Activated CD4-positive, alpha-beta T cell treated with anti-CD3 and anti-CD28 coated beads, Interleukin-10, Interleukin-2, amounts not matched to agents 100 ng/mL and 50 ng/mL, durations not matched to agents 16 hours and 8 hours (primary cell): ENCODE measurements around the gene ATF7IP2.
"Not testable (repeated sequence)": the region's sequence is repeated elsewhere in the genome, so short reads cannot be mapped to it uniquely, and the experiment has no call there.

Experiments
- DNase-seq: peaks from one replicate; pipeline ENCODE4 v3.0.0-alpha.2; 2020

Gene ATF7IP2

DNA sequence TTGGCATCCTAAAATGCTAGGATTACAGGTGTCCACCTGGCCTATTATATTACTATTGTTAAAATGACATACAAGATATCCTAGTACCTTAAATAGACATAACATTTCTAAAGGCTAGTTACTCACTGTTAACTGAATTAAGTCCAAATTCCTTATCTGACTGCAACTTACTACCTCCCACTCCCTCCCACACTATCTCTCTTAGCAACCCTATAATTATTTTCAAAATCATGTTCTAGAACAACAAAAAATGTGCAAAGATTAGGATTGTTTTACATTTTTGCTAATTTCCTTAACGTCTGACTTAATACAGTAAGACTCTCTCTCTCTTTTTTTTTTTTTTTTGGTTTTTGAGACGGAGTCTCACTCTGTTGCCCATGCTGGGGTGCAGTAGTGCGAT lies 2.2 kb upstream of the ATF7IP2 start:
- DNase-seq = no peak

DNA sequence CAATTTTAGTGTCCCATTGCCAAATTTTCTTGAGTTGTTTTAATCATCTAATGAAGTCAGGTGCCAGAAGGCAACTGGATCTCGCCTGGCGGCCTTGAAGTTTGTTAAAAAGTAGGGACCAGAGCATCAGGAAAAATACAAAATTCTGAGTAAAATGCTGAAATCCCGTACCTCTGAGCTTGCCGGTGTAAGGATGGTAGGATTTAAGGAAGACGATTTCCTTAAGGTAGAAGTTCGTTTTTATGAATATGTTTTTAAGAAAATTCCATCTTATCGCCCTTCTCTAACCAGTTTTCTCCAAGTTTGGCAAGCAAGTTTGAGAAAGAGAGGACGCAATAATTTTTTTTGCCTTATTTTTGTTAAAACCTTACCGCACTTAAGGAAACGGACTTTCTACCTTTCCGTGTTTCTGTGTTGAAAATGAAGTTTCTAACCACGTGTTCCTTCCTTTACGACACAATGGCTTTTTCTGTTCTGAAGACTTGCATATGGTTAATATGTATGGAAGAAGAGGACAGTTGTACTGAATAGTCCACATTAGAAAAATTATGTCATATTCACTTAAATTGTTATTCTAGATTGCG lies 748 bp downstream of the ATF7IP2 start:
- peak; percentile 35 for DNase-seq

DNA sequence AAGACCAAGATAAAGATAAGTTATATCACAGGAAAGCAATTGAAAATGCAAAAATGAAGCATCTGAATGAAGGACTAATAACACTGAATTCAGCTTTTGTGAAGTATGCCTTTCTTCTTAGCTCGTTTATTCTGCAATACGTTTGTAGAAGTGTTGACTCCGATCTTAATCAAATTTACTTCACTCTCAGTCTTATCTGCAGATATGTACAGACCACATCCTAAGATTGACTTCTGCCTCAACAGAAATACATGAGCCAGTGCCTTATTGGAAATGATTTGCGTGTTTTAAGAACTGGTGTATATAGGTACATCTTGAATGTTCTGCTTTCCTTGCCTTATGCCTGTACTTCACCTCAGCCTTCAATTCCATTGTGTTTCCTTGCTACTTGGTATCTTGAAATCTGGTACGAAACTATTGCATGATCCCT lies 1.3 kb downstream of the ATF7IP2 start:
- DNase-seq = no peak

DNA sequence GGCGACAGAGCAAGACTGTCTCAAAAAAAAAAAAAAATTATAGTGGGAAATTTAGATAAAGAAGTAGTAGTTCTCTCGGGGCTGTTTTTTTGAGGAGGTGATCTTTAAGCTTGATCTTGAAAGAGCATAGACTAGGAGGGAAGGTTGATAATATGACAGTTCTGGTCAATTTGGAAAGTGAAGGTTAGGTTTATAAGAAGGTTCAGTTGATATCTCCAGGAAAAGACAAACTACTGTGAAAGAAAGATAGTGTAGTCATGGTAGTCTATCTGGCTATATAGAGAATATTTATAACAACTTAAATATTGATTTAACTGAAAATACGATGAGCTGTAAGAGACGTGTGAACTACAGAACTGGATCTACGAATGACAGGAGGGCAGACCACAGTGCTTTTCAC lies 3.1 kb downstream of the ATF7IP2 start:
- no peak for DNase-seq

DNA sequence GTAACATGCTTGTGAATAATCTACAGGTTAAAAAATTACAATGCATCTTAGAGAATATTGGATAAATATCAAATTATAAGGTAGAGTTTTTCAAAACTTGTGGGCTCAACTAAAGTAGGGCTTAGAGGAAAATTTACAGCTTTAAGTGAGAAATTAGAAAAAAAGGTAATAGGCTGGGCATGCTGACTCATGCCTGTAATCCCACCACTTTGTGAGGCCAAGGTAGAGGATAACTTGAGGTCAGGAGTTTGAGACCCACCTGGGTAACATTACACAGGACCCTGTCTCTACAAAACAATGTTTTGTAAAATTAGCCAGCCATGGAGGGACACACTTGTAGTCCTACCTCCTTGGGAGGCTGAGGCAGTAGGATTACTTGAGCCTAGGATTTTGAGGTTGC lies 4.5 kb downstream of the ATF7IP2 start:
- DNase-seq = no peak

DNA sequence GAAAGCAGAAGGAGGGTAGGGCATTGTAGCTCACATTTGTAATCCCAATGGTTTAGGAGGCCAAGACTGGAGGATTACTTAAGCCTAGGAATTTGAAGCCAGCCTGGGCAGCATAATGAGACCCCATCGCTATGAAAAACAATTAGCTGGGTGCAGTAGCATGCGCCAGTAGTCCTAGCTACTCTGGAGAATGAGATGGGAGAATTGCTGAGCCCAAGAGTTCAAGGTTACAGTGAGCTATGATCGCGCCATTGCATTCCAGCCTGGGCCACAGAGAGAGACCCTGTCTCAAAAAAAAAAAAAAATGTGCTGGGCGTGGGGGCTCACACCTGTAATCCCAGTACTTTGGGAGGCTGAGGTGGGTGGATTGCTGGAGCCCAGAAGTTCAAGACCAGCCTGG lies 5.0 kb downstream of the ATF7IP2 start:
- no peak for DNase-seq

DNA sequence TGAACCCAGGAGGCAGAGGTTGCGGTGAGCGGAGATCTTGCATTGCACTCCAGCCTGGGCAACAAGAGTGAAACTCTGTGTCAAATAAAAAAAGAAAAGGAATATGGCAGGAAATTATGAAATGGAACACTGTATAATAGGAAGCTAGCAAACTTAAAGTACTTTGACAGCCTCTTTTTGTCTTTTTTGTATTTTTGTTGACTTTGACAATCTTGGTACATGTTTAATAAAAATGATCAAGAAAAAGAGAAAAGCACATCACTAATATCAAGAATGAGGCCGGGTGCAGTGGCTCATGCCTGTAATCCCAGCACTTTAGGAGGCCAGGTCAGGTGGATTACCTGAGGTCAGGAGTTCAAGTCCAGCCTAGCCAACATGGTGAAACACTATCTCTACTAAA lies 5.5 kb downstream of the ATF7IP2 start:
- no peak for DNase-seq

DNA sequence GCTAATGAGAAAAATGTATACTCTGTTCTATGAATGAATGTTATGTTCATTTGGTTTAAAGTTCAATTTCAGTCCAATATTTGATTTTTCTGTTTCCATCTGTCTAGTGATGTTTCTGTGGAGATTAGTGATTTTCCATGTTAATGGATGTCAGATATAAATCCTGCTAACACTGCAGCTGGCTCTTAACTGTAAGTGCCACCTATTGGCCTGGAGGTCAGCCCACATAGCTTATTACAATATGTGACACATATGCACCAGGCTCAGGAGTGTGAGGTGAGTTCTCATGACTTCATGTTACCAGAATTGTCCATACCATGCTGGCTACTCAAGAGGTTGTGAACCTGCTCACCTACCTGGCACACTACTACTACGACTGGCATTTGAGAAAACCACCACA lies 17.1 kb downstream of the ATF7IP2 start:
- DNase-seq = no peak

DNA sequence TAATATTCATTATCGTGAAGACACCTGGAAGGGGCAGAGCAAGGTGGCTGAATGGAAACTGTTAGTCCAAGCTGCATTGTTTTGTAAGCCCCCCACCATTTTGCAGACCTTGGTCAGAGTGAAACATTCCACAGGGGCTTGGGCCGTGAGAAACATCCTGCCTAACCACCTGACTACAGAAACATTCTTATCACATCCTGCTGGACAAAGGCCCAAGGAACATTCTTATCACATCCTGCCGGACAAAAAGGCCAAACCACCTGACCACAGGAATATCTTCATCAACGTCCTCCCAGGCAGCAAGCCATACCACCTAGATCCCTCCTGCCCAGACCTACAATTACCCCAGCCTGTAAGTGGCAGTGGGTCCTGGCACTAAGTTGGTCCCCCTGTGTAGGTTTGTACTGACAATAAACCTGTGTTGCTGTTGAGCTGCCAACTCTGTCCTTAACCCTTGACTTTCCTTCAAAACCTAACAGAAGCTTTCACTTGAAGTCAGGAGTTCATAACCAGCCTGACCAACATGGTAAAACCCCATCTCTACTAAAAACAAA lies 19.6 kb downstream of the ATF7IP2 start:
- DNase-seq = no peak

DNA sequence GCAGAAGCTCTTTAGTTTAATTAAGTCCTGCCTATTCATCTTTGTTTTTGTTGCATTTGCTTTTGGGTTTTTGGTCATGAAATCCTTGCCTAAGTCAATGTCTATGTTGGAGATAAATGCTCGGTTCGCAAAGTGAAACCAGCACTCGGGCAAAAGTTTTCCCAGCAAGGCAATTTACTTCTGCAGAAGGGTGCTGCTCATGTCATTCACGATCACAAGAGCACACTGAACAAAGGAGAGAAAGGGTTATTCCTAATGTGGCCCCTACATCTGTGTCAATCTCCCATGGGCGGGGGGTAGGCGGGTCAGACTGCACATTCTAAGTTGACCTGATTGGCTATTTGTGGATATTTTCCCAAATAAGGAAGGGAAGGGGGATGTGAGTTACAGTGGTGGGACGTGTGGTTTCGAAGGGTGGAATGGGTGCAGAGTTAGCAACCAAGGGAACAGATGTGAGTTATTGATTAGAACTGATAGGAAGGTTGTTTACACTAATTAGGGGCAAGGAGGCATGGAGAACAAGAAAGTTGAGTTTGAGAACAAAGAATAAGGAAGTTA lies 23.0 kb downstream of the ATF7IP2 start:
- no peak for DNase-seq

DNA sequence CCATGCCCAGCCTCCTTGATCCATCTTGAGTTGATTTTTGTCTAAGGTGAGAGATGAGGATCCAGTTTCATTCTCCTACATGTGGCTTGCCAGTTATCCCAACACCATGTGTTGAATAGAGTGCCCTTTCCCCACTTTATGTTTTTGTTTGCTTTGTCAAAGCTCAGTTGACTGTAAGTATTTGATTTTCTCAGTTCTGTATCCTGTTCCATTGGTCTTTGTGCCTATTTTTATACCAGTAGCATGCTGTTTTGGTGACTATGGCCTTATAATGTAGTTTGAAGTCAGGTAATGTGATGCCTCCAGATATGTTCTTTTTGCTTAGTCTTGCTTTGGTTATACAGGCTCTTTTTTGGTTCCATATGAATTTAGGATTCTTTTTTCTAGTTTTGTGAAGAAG lies 23.9 kb downstream of the ATF7IP2 start:
- not testable (repeated sequence) for DNase-seq

DNA sequence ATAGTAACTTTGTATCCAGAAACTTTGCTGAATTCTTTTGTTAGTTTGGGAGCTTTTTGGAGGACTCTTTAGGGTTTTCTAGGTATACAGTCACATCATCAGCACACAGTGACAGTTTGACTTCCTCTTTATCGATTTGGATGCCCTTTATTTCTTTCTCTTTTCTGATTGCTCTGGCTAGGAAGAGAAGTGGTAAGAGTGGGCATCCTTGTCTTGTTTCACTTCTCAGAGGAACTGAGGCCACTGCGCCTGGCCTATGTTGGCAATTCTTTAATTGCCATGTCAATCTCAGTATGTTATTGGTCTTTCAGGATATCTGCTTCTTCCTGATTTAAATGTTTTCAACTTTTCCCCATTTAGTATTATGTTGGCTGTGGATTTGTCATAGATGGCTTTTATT lies 24.6 kb downstream of the ATF7IP2 start:
- no peak for DNase-seq

DNA sequence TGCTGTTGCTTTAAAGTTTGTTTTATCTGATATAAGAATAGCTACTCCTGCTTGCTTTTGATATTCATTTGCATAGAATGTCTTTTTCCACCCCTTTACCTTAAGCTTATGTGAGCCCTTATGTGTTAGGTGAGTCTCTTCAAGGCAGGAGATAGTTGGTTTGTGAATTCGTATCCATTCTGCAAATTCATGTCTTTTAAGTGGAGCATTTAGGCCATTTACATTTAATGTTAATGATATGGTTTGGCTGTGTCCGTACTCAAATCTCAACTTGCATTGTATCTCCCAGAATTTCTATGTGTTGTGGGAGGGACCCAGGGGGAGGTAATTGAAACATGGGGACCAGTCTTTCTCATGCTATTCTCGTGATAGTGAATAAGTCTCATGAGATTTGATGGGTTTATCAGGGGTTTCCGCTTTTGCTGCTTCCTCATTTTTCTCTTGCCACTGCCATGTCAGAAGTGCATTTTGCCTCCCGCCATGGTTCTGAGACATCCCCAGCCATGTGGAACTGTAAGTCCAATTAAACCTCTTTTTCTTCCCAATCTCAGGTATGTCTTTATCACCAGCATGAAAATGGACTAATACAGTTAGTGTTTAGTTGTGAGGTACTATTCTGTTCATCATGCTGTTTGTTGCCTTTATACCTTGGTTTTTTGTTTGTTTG lies 27.2 kb downstream of the ATF7IP2 start:
- DNase-seq = no peak

DNA sequence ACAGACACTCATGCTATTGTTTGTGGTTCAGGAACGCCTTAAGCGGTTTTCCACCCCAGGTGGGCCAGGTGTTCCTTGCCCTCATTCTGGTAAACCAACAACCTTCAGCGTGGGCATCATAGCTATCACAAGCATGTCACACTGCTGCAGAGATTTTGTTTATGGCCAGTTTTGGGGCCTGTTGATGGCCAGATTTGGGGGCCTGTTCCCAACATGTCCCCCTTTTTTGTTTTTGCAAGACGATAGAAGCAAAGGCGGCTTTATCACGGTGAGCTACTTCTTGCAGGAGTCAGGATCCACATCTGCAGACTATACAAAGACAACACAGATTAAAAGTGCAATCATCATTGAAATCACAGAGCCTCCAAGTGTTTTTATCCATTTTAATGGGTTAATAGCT lies 32.3 kb downstream of the ATF7IP2 start:
- not testable (repeated sequence) for DNase-seq

DNA sequence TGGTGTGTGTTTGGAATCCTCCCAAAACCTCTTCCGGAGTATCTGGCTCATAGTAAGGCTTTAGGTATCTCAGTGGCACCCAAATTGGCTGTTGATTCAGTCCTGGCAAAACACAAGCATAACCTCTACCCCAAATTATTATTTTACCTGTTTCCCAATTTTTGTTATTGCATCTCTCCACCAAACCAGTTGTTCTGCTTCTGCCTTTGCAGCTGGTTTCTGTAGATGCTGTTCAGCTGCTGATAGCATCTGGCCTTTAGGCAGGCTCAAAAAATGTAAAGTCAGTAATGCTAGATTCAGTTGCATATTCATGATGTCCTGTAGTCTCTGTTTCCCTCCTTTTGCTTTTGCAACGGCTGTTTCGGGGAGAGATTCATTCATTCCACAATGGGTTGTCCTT lies 33.8 kb downstream of the ATF7IP2 start:
- DNase-seq = no peak

DNA sequence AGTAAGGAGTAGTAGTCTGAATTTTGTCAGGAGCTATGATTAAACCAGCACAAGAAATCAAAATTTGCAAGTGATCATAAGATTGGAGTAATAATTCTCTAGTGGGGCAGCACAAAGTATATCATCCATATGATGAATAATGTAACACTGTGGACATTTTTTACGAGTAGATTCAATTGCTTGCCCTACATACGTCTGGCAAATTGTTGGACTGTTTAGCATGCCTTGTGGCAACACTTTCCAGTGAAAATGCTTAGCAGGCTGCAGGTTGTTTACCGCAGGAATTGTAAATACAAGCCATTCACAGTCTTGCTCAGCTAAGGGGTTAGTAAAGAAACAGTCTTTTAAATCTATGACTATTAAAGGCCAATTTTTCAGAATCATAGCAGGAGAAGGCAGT lies 35.7 kb downstream of the ATF7IP2 start:
- no peak for DNase-seq

DNA sequence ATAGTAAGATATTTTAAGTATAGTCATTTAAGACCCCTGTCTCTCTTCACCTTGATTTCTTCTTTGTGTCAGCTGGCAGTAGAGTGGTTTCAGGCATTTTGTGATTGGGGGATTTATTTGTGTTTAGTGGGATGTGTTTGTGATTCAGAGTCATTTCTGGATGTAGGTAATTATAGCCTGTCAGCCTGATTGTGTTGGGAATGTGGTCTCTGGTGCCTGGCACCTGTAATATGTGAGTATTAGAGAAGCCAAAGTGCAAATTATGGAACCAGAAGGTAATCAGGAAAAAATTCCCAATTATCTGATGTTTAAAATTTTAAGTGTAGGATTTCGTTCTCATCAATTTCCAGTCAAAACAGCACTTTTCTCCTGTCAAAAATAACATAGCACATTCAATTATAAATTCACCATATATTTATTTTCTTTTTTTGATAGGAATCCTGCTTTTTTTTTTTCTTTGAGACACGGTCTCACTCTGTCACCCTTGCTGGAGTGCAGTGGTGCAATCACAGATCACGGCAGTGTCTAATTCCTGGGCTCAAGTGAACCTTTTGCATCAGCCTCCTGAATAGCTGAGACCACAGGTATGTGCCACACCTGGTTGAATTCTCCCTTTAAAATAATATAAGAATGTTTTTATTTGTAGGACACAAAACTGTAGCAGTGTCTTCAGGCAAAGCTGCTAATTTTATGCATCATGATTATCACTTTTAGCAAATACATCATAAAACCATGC lies 42.7 kb downstream of the ATF7IP2 start:
- no peak for DNase-seq

DNA sequence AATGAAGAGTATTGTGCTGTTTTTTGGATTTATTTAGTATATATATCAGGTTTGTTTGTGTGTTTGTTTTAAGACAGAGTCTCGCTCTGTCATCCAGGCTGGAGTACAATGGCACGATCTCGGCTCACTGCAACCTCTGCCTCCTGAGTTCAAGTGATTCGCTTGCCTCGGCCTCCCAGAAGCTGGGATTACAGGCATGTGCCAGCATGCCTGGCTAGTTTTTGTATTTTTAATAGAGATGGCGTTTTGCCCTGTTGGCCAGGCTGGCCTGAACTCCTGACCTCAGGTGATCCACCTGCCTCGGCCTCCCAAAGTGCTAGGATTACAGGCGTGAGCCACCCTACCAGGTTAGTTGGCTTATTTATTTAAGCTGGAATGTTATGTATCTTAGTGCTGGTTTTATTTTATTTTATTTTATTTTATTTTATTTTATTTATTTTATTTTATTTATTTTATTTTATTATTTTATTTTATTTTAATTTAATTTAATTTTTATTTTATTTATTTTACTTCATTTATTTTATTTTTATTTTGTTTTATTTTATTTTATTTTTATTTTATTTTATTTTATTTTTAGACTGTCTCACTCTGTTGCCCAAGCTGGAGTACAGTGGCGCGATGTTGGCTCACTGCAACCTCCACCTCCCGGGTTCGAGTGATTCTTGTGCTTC lies 43.6 kb downstream of the ATF7IP2 start:
- not testable (repeated sequence) for DNase-seq

DNA sequence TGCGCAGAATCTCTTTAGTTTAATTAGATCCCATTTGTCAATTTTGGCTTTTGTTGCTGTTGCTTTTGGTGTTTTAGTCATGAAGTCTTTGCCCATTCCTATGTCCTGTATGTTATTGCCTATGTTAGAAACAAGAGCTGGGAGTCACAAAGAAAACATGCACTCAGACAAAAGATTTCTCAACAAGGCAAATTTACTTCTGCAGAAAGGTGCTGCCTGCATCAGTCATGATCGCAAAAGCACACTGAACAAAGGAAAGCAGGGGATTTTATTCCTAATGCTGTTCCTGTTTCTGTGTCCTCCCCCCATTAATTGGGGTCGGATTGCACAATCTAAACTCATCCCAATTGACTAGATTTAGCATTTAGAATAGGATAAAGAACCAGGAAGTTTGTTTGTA lies 55.9 kb downstream of the ATF7IP2 start:
- DNase-seq = no peak

DNA sequence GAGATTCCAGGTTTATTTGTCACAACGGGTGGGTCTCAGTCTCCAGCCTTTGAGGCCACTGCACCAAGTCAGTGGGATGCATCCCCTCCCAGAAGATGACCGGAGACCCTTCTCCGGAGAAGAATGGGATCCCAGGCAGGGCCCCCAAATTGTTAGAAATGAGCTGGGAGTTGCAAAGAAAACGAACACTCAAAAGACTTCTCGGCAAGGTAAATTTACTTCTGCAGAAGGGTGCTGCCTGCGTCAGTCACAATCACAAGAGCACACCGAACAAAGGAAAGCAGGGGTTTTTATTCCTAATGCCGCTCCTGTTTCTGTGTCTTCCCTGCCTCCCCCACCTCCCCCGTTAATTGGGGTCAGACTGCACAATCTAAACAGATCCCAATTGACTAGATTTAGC lies 61.4 kb downstream of the ATF7IP2 start:
- no peak for DNase-seq

DNA sequence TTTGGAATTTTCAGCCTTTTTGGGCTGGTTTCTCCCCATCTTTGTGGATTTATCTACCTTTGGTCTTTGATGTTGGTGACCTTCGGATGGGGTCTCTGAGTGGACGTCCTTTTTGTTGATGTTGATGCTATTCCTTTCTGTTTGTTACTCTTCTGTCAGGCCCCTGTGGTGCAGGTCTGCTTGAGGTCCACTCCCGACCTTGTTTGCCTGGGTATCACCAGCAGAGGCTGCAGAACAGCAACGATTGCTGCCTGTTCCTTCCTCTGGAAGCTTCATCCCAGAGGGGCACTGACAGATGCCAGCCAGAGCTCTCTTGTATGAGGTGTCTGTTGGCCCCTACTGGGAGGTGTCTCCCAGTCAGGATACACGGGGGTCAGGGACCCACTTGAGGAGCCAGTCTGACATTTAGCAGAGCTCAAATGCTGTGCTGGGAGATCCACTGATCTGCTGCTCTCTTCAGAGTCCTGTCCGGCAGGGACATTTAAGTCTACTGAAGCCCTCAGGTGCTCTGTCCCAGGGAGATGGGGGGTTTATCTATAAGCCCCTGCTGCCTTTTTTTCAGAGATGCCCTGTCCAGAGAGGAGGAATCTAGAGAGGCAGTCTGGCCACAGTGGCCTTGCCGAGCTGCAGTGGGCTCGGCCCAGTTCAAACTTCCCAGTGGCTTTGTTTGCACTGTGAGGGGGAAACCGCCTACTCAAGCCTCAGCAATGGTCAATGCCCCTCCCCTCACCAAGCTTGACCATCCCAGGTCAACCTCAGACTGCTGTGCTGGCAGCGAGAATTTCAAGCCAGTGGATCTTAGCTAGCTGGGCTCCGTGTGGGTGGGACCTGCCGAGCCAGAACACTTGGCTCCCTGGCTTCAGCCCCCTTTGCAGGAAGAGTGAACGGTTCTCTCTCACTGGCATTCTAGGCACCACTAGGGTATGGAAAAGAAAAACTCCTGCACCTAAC lies 66.6 kb downstream of the ATF7IP2 start:
- DNase-seq = not testable (repeated sequence)

DNA sequence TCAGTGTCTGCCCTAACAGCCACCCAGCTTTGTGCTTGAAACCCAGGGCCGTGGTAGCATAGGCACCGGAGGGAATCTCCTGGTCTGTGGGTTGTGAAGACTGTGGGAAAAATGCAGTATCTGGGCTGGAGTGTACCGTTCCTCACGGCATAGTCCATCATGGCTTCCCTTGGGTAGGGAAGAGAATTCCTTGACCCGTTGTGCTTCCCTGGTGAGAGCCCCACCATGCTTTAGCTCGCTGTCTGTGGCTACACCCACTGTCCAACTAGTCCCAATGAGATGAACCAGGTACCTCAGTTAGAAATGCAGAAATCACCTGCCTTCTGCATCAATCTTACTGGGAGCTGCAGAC lies 67.3 kb downstream of the ATF7IP2 start:
- DNase-seq = no peak
